ENCODE results near the gene ZNF74.

ZNF74 gene

GRCh38 chr22:20434264-20434751 is 40.4 kb downstream of the ZNF74 start:
- no peak for DNase-seq

GRCh38 chr22:20434773-20435172 is 40.8 kb downstream of the ZNF74 start:
- no peak for DNase-seq

- DNase-seq: no peak
These were observed 41.7 kb downstream of the ZNF74 start for GRCh38 chr22:20435436-20436306.

GRCh38 chr22:20436307-20436767 is 42.4 kb downstream of the ZNF74 start:
- no peak for DNase-seq

GRCh38 chr22:20436768-20437612 is 43.0 kb downstream of the ZNF74 start:
- no peak for DNase-seq

GRCh38 chr22:20437613-20438426 is 43.9 kb downstream of the ZNF74 start, which contains the start of gene SCARF2:
TSS of gene SCARF2 (minus strand) at chr22:20437825. CDS start at chr22:20437754, 71 bp downstream.
- no peak for DNase-seq

- DNase-seq: no peak
These were observed 44.4 kb downstream of the ZNF74 start for GRCh38 chr22:20438427-20438677.

GRCh38 chr22:20438678-20439492 is 44.9 kb downstream of the ZNF74 start:
- no peak for DNase-seq

- no peak for DNase-seq
These were observed 45.6 kb downstream of the ZNF74 start for GRCh38 chr22:20439556-20439927.

- DNase-seq: no peak
These were observed 46.1 kb downstream of the ZNF74 start for GRCh38 chr22:20439928-20440575.

- no peak for DNase-seq
These were observed 47.0 kb downstream of the ZNF74 start for GRCh38 chr22:20440637-20441591.

GRCh38 chr22:20441631-20442484 is 47.9 kb downstream of the ZNF74 start:
- no peak for DNase-seq

GRCh38 chr22:20442485-20443284 is 48.7 kb downstream of the ZNF74 start:
- no peak for DNase-seq

GRCh38 chr22:20444325-20444724 is 50.4 kb downstream of the ZNF74 start:
- no peak for DNase-seq

GRCh38 chr22:20446383-20446970 is 52.5 kb downstream of the ZNF74 start:
- no peak for DNase-seq

- DNase-seq: no peak
These were observed 54.7 kb downstream of the ZNF74 start for GRCh38 chr22:20448630-20449029.

GRCh38 chr22:20449819-20450550 is 56.0 kb downstream of the ZNF74 start:
- DNase-seq: no peak
